ENCODE results near the gene PIAS1.
A peak's percentile ranks its signal among the peaks of the same experiment; 100 is the strongest.
"Not testable (repeated sequence)": the region's sequence is repeated elsewhere in the genome, so short reads cannot be mapped to it uniquely, and the experiment has no call there.

PIAS1 gene
- 43.2 to 99.8 reads per million in 2 experiments for total RNA-seq

DNA sequence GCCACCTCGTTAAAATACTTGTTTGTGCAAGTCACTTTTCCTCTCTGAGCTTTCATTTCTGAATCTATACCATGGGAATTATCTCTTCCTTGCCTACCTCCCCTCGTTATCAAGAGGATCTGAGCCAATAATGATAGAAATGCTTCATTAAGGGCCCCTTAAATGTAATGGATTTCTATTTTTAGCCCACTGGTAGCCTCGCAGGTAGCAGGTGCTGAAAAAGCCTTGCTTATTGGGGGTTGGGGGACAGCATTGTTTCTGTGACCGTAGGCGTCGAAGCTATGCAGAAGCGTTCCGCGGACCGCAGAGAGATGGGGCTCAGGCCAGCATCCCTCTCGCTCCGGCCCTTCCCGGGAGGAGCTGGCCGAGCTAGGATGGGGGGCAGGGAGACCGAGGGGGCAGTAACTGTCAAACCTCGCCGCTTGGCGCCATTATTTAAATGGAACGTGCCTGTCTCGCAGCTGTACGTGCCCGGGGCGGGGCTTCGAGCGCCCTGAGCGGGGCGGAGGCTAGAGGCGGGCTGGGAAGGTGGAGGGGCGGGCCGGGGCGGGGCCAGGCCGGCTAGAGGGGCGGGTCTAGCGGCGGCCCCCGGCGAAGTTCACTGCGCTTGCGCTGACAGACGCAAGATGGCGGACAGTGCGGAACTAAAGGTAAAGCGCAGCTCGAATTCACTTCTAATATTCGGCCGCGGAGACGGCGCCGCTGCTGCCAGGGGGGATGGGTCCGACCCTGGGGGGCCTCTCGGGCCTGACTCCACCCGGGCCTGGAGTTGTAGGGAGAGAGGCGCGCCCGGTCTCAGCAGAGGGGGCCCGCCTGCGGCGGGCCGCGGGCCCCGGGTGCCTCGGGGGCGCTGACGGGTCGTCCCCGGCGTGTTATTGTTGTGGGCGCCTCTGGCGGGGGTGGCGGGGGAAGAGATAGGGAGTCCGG is at the start of gene PIAS1:
Gene PIAS1 (plus strand): TSS at position 615 of the 927 bp plus-strand sequence. CDS start 12 bp downstream, at position 627.
- peak; percentile 91 for DNase-seq (ENCODE audit: low read depth)

DNA sequence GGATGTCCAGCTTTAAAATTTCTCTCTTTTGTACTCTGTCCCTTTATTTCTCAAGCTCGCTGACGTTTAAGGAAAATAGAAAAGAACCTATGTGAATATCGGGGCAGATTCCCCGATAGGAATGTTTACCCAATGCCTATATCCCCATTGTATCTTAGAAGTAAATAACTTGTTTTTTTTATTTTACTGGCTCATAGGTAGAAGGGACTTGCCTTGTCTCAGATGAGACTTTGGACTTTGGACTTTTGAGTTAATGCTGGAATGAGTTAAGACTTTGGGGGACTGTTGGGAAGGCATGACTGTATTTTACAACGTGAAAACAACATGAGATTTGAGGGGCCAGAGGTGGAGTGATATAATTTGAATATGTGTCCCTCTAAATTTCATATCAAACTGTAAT is 46.5 kb upstream of the PIAS1 start:
- DNase-seq (ENCODE audit: low read depth), result not testable (repeated sequence)

DNA sequence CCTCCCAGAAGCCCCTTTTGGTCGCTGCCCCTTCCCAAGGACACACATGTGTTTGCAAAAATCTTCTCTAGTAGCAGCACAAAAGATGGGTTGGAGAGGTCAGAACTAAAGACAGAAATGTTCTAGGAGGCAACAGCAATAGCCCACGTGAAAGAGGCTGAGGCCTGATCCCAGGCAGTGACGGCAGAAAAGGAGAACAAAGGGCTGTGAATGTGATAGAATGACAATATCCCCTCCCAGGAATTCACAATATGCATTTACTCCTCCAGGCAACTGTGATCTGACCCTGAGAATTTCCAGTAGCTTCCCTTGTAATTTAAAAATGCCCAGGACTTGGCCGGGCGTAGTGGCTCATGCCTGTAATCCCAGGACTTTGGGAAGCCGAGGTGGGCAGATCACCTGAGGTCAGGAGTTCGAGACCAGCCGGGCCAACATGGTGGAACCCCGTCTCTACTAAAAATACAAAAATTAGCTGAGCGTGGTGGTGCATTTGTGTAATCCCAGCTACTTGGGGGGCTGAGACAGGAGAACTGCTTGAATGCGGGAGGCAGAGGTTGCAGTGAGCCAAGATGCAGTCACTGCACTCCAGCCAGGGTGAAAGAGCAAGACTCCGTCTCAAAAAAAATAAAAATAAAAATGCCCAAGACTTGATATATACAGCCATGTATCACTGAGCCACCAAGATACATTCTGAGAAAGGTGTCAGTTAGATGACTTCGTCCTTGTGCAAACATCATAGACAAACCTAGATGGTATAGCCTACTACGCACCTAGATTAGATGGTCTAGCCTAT is 43.6 kb upstream of the PIAS1 start:
- no peak for DNase-seq (ENCODE audit: low read depth)

DNA sequence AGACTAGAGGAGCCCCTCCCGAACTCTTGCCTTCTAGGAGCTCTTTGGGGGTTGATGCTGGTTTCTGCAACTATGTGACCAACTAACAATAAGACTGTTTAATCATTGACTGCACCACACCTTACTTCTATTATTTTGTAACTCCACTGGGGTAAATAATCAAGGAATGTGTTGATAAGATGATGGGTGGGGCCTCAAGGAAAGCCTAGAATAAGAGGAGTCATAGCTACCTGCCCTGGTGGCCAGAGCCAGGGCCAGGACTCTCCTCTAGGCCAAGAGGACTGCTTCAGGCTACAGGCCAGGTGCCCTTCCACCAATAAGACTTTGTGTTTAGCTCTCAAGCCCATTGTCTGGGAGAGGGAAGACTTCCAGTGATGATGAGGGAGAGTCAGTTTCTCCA is 41.2 kb upstream of the PIAS1 start:
- DNase-seq (ENCODE audit: low read depth), result no peak

GRCh38 chr15:68014219-68014618 is 39.9 kb upstream of the PIAS1 start:
- no peak for DNase-seq (ENCODE audit: low read depth)

DNA sequence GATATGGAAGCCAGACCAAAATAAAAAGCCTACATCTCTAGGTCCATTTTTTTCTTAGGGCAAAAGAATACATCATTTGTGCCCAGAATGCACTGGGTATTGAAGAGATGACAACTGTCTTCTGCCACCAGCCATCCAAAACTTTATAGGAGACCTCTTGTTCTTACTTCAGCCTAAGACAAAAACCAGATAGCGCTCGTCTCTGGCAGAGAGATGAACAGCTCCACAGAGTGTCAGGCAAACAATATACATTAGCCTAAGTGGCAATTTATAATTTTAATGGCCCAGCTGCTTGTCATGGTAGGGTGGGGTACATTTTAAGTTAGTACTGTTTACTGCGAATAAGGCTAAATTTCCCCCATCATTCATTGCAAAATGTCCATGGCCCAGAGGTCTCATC is 38.9 kb upstream of the PIAS1 start:
- DNase-seq (ENCODE audit: low read depth), result no peak

- no peak for DNase-seq (ENCODE audit: low read depth)
Observed at GRCh38 chr15:68017201-68017600, 36.9 kb upstream of the PIAS1 start.

GRCh38 chr15:68018797-68019444 is 35.2 kb upstream of the PIAS1 start:
- no peak for DNase-seq (ENCODE audit: low read depth)

GRCh38 chr15:68019814-68020525 is 34.1 kb upstream of the PIAS1 start:
- no peak for DNase-seq (ENCODE audit: low read depth)

- DNase-seq (ENCODE audit: low read depth), result no peak
Observed at GRCh38 chr15:68020685-68021084, 33.4 kb upstream of the PIAS1 start.

- DNase-seq (ENCODE audit: low read depth), result no peak
Observed at GRCh38 chr15:68022061-68022460, 32.1 kb upstream of the PIAS1 start.

- no peak for DNase-seq (ENCODE audit: low read depth)
Observed at GRCh38 chr15:68023307-68024101, 30.6 kb upstream of the PIAS1 start.

DNA sequence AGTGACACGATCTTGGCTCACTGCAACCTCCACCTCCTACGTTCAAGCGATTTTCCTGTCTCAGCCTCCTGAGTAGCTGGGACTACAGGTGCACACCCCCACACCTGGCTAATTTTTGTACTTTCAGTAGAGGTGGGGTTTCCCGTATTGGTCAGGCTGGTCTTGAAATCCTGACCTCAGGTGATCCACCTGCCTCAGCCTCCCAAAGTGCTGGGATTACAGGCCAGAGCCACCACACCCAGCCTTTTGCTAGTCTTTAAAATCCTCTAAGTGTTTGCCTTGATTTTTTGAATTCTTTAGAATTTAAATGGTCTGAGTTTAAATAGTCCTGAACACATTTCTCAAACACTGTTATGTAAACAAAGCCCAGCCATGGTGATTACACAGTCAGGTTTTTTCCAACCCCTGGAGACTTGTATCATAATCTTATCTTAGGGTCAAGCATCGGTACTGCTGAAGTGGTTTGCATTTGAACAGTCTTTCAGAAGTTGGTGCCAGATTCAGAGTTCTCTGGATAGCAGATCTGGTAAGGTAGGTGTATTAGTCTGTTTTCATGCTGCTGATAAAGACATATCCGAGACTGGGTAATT is 28.2 kb upstream of the PIAS1 start:
- no peak for DNase-seq (ENCODE audit: low read depth)

- no peak for DNase-seq (ENCODE audit: low read depth)
Observed at GRCh38 chr15:68027388-68027787, 26.7 kb upstream of the PIAS1 start.

- no peak for DNase-seq (ENCODE audit: low read depth)
Observed at GRCh38 chr15:68028137-68028887, 25.8 kb upstream of the PIAS1 start.

DNA sequence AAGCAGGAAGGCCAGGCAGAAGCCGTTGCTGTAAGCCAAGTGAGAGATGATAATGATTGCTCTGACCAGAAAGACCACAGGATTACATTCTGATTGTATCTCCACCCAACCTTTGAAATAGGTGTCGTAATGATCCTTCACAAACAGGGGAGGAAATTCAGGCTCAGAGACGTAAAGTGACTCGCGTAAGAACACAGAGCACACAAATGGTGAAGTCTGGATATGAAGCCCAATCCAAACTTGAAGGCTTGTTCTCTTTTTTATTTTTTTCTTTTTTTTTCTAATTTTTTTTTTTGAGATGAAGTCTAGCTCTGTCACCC is 25.3 kb upstream of the PIAS1 start:
- no peak for DNase-seq (ENCODE audit: low read depth)

DNA sequence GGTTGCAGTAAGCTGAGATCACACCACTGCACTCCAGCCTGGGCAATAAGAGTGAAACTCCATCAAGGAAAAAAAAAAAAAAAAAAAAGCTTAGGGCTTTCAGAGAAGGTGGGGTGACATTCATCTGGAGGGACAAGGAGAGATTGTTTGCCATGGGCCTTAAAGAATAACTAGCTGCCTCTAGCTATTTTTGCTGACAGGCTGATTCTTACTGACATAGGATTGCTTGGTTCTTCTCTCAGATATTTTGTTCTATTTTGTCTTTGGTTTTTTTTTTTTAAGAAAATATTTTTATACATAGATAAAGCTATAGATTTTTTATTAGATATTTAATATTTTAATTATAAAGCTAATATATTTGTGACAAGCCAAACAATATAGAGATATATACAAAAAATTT is 24.2 kb upstream of the PIAS1 start:
- DNase-seq (ENCODE audit: low read depth), result no peak

DNA sequence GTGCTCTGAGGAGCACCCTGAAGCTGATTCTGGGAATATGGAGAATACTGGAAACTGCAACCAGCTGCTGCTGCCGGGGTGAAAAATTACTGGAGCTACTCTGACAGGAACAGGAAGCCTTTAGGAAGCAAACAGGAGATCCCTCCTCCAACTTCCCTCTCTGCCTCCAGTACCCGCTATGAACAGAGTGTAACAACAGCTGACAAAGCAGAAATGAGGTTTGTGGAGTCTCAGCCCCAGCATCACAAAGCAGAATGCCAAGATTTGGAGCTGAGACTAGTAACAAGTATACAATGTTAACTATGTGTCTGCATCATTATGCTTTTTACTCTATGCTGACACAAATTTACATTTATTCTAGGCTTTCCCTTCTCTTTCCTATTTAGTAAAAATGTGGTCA is 22.7 kb upstream of the PIAS1 start:
- no peak for DNase-seq (ENCODE audit: low read depth)

- DNase-seq (ENCODE audit: low read depth), result no peak
Observed at GRCh38 chr15:68032672-68033071, 21.4 kb upstream of the PIAS1 start.

GRCh38 chr15:68034081-68034480 is 20.0 kb upstream of the PIAS1 start:
- DNase-seq (ENCODE audit: low read depth), result no peak

Measured in T follicular helper cell (primary cell).